ENCODE measurements around the gene MYDGF.
A peak's percentile ranks its signal among the peaks of the same experiment; 100 is the strongest.

The MYDGF gene

DNA sequence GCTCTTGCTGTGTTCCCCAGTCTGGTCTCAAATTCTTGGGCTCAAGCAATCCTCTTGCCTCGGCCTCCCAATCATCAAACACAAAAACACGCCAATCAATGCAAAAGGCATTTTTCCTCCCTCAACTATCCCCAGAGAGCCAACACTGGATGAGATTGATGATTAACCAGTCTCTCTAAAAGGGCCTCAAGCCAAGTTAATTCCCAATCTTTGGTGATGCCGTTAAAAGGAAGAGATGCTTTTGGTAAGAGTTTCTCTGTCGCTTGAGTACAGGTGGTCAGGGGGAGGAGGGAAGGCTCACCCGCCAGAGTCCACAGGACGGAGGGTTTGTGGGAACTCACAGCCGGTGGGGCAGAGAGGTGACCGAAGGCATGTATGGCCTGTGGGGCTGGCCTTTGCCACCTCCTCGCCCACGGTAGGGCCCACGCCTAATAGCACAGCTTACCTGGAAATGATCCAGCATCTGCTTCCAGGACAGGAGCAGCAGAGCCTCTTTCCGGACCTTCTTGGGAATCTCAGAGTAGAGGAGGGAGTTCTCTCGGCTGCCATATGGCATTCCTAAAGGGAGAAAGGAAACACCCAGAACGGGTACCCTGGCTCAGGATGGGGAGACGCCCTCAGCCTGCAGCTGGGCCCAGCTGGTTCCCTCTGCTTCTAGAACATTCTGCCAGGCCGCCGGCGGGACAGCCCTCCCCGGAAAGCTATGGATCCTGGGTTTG lies 35.4 kb upstream of the MYDGF start:
- Mint-ChIP-seq H3K4me3 (no peak overlapping the region), H3K36me3 (peaks cover 58% of the 10 kb centered on the region)

DNA sequence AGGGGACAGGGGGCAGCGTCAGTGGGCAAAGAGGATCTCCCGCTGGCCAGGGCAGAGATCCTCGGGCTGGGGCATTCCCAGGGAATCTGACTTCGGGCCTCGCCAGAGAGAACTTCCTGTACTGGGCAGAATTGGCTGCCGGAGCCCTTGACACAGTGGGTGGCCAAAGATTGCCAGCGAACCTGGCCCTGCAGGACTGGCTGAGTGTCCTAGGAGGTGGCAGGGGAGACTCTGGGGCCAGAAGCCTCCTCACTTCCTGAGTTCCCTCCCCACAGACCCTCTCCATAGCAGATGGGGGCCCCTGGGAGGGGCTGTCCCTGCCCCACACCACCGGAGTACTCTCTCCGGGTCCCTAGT lies 34.2 kb upstream of the MYDGF start:
- H3K4me3 Mint-ChIP-seq, result no peak overlapping the region
- H3K4me1 Mint-ChIP-seq, result peaks cover 3% of the 10 kb centered on the region
- peaks cover 61% of the 10 kb centered on the region for H3K36me3 Mint-ChIP-seq
- ATAC-seq, result no peak
- H3K9me3 Mint-ChIP-seq, result no peaks in the 10 kb centered on the region
- H3K27me3 Mint-ChIP-seq, result no peaks in the 10 kb centered on the region
- no peak overlapping the region for H3K27ac Mint-ChIP-seq

More for the DNA sequence above, 35.4 kb upstream of the MYDGF start:
- no peaks in the 10 kb centered on the region for H3K27me3 Mint-ChIP-seq
- H3K4me1 Mint-ChIP-seq, result peaks cover 5% of the 10 kb centered on the region
- H3K9me3 Mint-ChIP-seq, result no peaks in the 10 kb centered on the region
- ATAC-seq, result no peak
- H3K27ac Mint-ChIP-seq, result no peak overlapping the region

GRCh38 chr19:4703671-4704316 lies 33.7 kb upstream of the MYDGF start:
- Mint-ChIP-seq H3K27ac (no peak overlapping the region), H3K9me3 (no peaks in the 10 kb centered on the region), H3K36me3 (peaks cover 59% of the 10 kb centered on the region), H3K4me3 (no peak overlapping the region), H3K27me3 (no peaks in the 10 kb centered on the region), H3K4me1 (no peaks in the 10 kb centered on the region)
- no peak for ATAC-seq

DNA sequence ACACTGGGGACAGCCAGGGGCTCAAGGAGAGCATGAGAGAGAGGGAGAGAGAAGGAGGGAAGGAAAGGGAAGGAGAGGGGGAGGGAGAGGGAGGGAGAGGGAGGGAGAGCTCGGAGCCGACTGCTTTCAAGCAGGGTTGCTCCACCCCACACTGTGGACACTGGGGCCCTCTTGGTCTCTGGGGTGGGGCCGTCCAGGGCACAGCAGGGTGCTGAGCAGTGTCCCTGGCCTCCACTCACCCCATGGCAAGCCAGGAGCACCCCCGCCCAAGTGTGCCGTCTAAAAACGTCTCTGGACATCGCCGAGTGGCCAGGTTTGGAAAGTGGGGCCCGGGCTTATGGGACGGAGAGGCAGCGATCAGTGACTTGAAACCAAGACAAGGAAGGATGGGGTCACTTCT lies 32.6 kb upstream of the MYDGF start:
- no peak overlapping the region for H3K27ac Mint-ChIP-seq
- H3K4me1 Mint-ChIP-seq, result no peaks in the 10 kb centered on the region
- H3K4me3 Mint-ChIP-seq, result no peak overlapping the region
- no peaks in the 10 kb centered on the region for H3K27me3 Mint-ChIP-seq
- ATAC-seq, result no peak
- peaks cover 59% of the 10 kb centered on the region for H3K36me3 Mint-ChIP-seq
- no peaks in the 10 kb centered on the region for H3K9me3 Mint-ChIP-seq

DNA sequence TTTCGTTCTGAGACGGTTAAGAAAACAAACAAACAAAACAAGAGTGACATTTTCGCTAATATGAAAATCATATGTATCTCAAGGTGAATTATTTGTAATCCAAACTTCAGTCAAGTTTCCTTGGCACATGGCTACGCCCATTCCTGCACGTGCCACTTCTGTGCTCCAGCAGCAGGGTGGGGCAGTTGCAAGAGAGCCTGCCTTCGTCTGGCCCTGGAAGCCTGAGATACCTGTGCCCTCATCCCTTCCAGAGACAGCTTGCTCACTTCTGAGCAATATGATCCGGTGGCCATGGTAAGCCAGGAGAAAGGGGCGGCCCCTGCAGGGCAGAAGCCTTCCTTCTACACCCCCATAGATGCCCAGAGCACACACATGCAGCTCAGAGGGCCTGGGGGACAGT lies 31.4 kb upstream of the MYDGF start:
- Mint-ChIP-seq H3K27ac (no peak overlapping the region), H3K4me1 (no peaks in the 10 kb centered on the region), H3K27me3 (no peaks in the 10 kb centered on the region), H3K36me3 (peaks cover 68% of the 10 kb centered on the region), H3K4me3 (no peak overlapping the region), H3K9me3 (no peaks in the 10 kb centered on the region)
- ATAC-seq, result no peak

GRCh38 chr19:4700693-4700970 lies 30.5 kb upstream of the MYDGF start:
- Mint-ChIP-seq H3K9me3 (no peaks in the 10 kb centered on the region), H3K27me3 (no peaks in the 10 kb centered on the region), H3K36me3 (peaks cover 68% of the 10 kb centered on the region), H3K4me3 (no peak overlapping the region), H3K27ac (no peak overlapping the region), H3K4me1 (no peaks in the 10 kb centered on the region)
- no peak for ATAC-seq

GRCh38 chr19:4699826-4700692 lies 29.9 kb upstream of the MYDGF start:
- ATAC-seq, result peak; percentile 8
- Mint-ChIP-seq H3K4me1 (no peaks in the 10 kb centered on the region), H3K27ac (no peak overlapping the region), H3K27me3 (no peaks in the 10 kb centered on the region), H3K36me3 (peaks cover 66% of the 10 kb centered on the region), H3K9me3 (no peaks in the 10 kb centered on the region), H3K4me3 (no peak overlapping the region)

- ATAC-seq, result no peak
- Mint-ChIP-seq H3K4me3 (no peak overlapping the region), H3K27ac (no peak overlapping the region), H3K9me3 (no peaks in the 10 kb centered on the region), H3K27me3 (no peaks in the 10 kb centered on the region), H3K36me3 (peaks cover 76% of the 10 kb centered on the region), H3K4me1 (no peaks in the 10 kb centered on the region)
Measured at GRCh38 chr19:4697304-4697703, 27.2 kb upstream of the MYDGF start.

- no peaks in the 10 kb centered on the region for H3K9me3 Mint-ChIP-seq
- no peaks in the 10 kb centered on the region for H3K27me3 Mint-ChIP-seq
- ATAC-seq, result no peak
- no peaks in the 10 kb centered on the region for H3K4me1 Mint-ChIP-seq
- H3K4me3 Mint-ChIP-seq, result no peak overlapping the region
- H3K36me3 Mint-ChIP-seq, result peaks cover 70% of the 10 kb centered on the region
- H3K27ac Mint-ChIP-seq, result no peak overlapping the region
Measured at GRCh38 chr19:4695224-4695731, 25.1 kb upstream of the MYDGF start.

GRCh38 chr19:4694211-4694987 lies 24.3 kb upstream of the MYDGF start:
- Mint-ChIP-seq H3K9me3 (no peaks in the 10 kb centered on the region), H3K36me3 (peaks cover 63% of the 10 kb centered on the region), H3K4me3 (no peak overlapping the region), H3K4me1 (no peaks in the 10 kb centered on the region), H3K27ac (no peak overlapping the region), H3K27me3 (no peaks in the 10 kb centered on the region)
- ATAC-seq, result no peak

DNA sequence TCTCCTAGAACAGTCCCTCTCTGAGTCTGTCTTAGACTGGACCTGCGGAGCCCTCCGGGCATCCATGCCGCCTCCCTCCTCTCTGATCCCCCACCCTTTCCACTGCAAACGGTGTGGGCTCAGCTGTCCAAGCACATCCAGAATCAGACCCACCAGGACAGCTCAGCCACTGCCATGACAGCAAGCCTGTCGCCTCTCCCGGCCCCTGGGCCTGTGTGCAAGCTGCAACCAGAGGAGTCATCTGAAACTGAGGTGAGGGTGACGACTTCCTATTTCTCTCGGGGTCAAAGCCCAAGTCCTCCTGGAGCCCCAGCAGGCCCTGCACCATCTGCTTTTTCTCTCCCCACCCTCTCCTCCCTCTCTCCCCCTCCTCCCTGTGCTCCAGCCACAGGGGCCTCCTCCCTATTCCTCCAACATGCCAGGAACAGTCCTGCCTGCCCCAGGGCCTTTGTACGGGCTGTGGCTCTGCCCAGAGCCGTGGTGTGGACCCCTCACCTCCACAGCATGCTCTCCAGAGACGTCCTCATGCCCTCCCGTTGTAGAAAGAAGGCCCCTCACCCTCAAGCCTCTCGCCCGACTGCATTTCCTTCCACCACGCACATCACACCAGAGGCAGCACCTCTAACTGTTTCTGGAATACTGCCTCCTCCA lies 23.5 kb upstream of the MYDGF start:
- Mint-ChIP-seq H3K36me3 (peaks cover 57% of the 10 kb centered on the region), H3K9me3 (no peaks in the 10 kb centered on the region), H3K4me3 (no peak overlapping the region), H3K27ac (no peak overlapping the region), H3K27me3 (no peaks in the 10 kb centered on the region), H3K4me1 (no peaks in the 10 kb centered on the region)
- no peak for ATAC-seq

GRCh38 chr19:4693078-4693350 lies 22.9 kb upstream of the MYDGF start:
- no peak for ATAC-seq
- Mint-ChIP-seq H3K9me3 (no peaks in the 10 kb centered on the region), H3K36me3 (peaks cover 53% of the 10 kb centered on the region), H3K4me1 (no peaks in the 10 kb centered on the region), H3K4me3 (no peak overlapping the region), H3K27ac (no peak overlapping the region), H3K27me3 (no peaks in the 10 kb centered on the region)

- Mint-ChIP-seq H3K9me3 (no peaks in the 10 kb centered on the region), H3K4me1 (no peaks in the 10 kb centered on the region), H3K27me3 (no peaks in the 10 kb centered on the region), H3K27ac (no peak overlapping the region), H3K4me3 (no peak overlapping the region), H3K36me3 (peaks cover 48% of the 10 kb centered on the region)
- ATAC-seq, result no peak
Measured at GRCh38 chr19:4692251-4693077, 22.3 kb upstream of the MYDGF start.

DNA sequence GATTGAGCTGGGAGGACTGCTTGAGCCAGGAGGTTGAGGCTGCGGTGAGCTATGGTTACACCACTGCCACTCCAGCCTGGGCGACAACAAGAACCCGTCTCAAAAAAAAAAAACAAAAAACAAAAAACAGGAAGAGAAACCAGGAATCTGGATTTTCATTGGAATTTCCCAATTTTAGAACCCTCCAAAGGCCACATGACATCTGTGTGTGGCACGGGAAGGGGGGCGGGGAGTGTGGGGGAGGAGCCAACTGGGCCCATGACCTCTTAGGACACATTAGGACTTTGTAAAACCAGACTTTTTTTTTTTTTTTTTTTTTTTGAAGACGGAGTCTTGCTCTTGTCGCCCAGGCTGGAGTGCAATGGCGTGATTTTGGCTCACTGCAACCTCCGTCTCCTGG lies 21.2 kb upstream of the MYDGF start:
- Mint-ChIP-seq H3K36me3 (peaks cover 49% of the 10 kb centered on the region), H3K4me1 (no peaks in the 10 kb centered on the region), H3K27ac (no peak overlapping the region), H3K9me3 (no peaks in the 10 kb centered on the region), H3K27me3 (no peaks in the 10 kb centered on the region), H3K4me3 (no peak overlapping the region)
- no peak for ATAC-seq
